Measurements from ENCODE around the gene YTHDF1. TPM values are rescaled to one million over a fixed set of nuclear protein-coding genes. Genes with fewer than 3 reads are reported as not detected.
A peak's percentile ranks its signal among the peaks of the same experiment; 100 is the strongest.

Gene YTHDF1
- total RNA-seq, 1 donor from 2014 or later = 22.2 TPM

DNA sequence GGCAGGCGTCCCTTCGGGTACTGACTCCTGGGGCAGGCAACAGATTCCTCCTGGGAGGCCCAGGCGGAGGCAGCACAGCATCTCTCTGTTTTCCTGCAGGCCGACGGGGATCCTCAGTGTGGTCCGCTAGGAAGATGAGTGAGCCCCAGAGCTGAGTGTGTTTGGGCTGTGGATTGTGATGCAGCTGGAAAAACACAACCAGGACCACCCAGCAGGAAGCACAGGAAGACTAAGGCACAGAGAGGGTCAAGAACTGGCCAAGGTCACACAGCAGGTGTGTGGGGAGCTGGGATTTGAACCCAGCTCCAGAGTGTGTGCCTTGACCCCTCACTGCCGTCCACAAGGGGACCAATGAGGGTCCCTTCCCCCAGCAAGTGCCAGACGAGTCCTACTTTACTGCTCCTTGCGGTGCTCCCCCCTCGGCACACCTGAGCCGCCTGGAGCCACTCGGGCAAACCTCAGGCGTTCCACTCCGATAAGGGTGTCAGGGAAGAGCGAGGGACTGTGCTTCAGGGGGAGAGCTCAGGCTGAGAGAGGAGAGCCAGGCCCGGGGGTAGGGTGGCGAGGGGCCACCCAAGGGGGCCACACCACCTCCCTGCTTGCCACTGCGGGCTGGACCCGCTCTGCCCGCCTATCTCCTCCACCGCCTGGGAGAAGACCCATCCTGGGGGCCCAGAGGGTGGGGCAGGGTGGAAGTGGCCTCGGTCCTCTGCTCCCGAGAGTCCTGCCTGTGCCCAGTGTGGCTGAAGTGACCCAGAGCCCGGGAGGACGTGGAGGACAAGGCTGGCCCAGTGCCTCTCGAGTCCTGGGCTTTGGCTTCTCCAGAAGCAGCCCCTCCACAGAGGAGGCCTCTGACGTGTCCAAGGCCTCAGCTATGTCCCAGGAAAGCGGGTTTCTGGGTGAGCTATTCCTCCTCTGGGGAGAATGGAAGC lies 63.3 kb downstream of the YTHDF1 start:
- Histone ChIP-seq H3K4me3 (peak overlapping the region; percentile 14), H3K9me3 (replicated peaks) (peaks cover 16% of the 10 kb centered on the region), H3K36me3 (no peaks in the 10 kb centered on the region), H3K4me1 (no peaks in the 10 kb centered on the region), H3K27me3 (ENCODE audit: low read depth) (peaks cover 89% of the 10 kb centered on the region), H3K27ac (replicated peaks) (peak overlapping the region; percentile 52)
- TF ChIP-seq, protein P1, sequence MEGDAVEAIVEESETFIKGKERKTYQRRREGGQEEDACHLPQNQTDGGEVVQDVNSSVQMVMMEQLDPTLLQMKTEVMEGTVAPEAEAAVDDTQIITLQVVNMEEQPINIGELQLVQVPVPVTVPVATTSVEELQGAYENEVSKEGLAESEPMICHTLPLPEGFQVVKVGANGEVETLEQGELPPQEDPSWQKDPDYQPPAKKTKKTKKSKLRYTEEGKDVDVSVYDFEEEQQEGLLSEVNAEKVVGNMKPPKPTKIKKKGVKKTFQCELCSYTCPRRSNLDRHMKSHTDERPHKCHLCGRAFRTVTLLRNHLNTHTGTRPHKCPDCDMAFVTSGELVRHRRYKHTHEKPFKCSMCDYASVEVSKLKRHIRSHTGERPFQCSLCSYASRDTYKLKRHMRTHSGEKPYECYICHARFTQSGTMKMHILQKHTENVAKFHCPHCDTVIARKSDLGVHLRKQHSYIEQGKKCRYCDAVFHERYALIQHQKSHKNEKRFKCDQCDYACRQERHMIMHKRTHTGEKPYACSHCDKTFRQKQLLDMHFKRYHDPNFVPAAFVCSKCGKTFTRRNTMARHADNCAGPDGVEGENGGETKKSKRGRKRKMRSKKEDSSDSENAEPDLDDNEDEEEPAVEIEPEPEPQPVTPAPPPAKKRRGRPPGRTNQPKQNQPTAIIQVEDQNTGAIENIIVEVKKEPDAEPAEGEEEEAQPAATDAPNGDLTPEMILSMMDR (IDR thresholded peaks at IDR 0.05; ENCODE audit: borderline replicate concordance) = no peak
- DNase-seq = no peak
- intact Hi-C loops (cut with micrococcal nuclease) = no loop called here

GRCh38 chr20:63151554-63152321 lies 64.2 kb downstream of the YTHDF1 start:
- Histone ChIP-seq H3K36me3 (no peaks in the 10 kb centered on the region), H3K27ac (replicated peaks) (peak overlapping the region; percentile 52), H3K4me3 (peak overlapping the region; percentile 14), H3K9me3 (replicated peaks) (peaks cover 22% of the 10 kb centered on the region), H3K4me1 (no peaks in the 10 kb centered on the region), H3K27me3 (ENCODE audit: low read depth) (peaks cover 90% of the 10 kb centered on the region)
- intact Hi-C loops (cut with micrococcal nuclease) = no loop called here
- TF ChIP-seq, protein P1 (IDR thresholded peaks at IDR 0.05; ENCODE audit: borderline replicate concordance) = no peak
- DNase-seq = no peak

DNA sequence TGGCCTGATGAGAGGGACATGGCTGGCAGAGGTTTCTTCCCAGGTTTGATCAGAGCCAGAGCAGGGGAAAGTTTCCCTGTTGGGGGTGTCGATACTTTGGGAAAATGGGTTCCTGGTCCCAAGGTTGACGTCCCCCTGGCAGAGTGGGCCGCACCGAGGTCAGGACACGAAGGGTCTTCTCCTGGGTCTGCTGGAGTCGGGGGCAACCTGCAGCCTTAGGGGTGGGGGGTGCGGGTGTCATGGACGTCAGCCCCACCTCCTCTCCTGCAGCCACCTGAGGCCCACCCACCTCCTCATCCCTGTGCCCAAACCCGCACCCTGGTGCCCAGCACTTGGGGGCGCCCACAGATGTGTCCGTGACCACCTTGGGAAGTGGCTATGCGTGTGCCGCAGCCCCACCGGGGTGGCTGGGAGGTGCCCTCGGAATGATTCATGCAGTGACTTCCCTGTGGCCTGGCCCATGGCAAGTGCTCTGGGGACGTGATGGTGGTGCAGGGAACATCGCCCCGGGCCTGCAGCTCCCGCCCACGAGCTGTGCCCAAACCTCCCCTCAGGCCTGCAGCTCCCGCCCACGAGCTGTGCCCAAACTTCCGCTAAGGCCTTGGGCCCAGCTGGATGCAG lies 64.9 kb downstream of the YTHDF1 start:
- Histone ChIP-seq H3K27me3 (ENCODE audit: low read depth) (peaks cover 90% of the 10 kb centered on the region), H3K9me3 (replicated peaks) (peaks cover 22% of the 10 kb centered on the region), H3K4me1 (no peaks in the 10 kb centered on the region), H3K36me3 (no peaks in the 10 kb centered on the region), H3K27ac (replicated peaks) (peak overlapping the region; percentile 52), H3K4me3 (no peak overlapping the region)
- TF ChIP-seq, protein P1 (IDR thresholded peaks at IDR 0.05; ENCODE audit: borderline replicate concordance) = no peak
- intact Hi-C loops (cut with micrococcal nuclease) = no loop called here
- no peak for DNase-seq

DNA sequence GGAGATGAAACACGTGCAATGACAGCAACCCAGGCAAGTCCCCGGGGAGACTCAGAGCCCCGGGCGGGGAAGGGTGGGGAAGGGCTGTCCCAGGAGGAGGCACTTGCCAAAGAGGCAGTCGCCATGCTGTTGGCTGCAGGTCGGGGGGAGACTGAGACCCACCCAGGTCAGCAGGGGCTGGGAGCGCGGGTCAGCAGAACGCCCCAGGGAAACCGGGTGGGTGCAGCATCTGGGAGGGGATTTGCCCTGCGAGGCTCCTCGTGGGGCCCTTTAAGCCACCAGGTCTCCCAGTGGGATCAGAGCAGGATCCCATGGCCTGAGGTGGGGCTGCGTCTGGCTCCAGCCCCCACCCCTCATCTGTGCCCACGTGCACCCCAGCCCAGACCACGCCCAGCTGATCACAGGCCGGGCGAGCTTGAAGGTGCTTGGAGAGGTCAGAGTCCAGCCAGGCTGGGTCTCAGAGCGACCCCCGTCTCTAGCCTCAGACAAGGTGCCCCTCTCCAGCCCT lies 65.5 kb downstream of the YTHDF1 start:
- intact Hi-C loops (cut with micrococcal nuclease) = no loop called here
- no peak for DNase-seq
- peaks cover 22% of the 10 kb centered on the region for H3K9me3 ChIP-seq (replicated peaks)

More for the DNA sequence above, 65.5 kb downstream of the YTHDF1 start:
- Histone ChIP-seq H3K4me3 (no peak overlapping the region), H3K36me3 (no peaks in the 10 kb centered on the region), H3K4me1 (no peaks in the 10 kb centered on the region), H3K27ac (replicated peaks) (no peak overlapping the region), H3K27me3 (ENCODE audit: low read depth) (peaks cover 90% of the 10 kb centered on the region)
- TF ChIP-seq, protein P1 (IDR thresholded peaks at IDR 0.05; ENCODE audit: borderline replicate concordance) = no peak

Data from left ventricle myocardium inferior (tissue), 1 donor.